OCI-LY1 (cell line): ENCODE data around the gene RPN2.

ENCODE experiments used
- CTCF ChIP-seq: fragments of 200-600 bp; sonication (generic), shearing (Covaris generic); IDR thresholded peaks from 2 replicates; pipeline ENCODE4 v1.5.1; 2017; ENCODE audit warnings: mild to moderate bottlenecking, antibody characterized with exemption, low read length, moderate library complexity, mixed read lengths
- EZH2 ChIP-seq: fragments of 200-600 bp; sonication (generic), shearing (Covaris generic); IDR thresholded peaks from 2 replicates; pipeline ENCODE4 v1.8.0; 2017; ENCODE audit warnings: borderline replicate concordance, mixed run types, mild to moderate bottlenecking, antibody characterized with exemption, low read length, moderate library complexity, mixed read lengths

- TF ChIP-seq CTCF (no peak), EZH2 (no peak)
These were observed 15.1 kb upstream of the RPN2 start for GRCh38 chr20:37163832-37164554.
